HG02610 (cell line): ENCODE measurements around the gene GNAQ.
"Not testable (repeated sequence)": the region's sequence is repeated elsewhere in the genome, so short reads cannot be mapped to it uniquely, and the experiment has no call there.

ENCODE experiments used
- ATAC-seq: cut with Tn5 transposase; IDR thresholded peaks from one replicate; pipeline ENCODE4 v1.9.1; 2021; ENCODE audit warnings: mild to moderate bottlenecking, moderate library complexity; ENCODE audit not compliant: unreplicated experiment

The GNAQ gene

GRCh38 chr9:78031444-78031892, at the start of gene GNAQ:
TSS of gene GNAQ (minus strand) at chr9:78031811. CDS start at chr9:78031235, 576 bp downstream.
- ATAC-seq: no peak

GRCh38 chr9:78074385-78075291, 43.0 kb upstream of the GNAQ start:
- no peak for ATAC-seq

GRCh38 chr9:78073722-78074121, 42.1 kb upstream of the GNAQ start:
- ATAC-seq: no peak

DNA sequence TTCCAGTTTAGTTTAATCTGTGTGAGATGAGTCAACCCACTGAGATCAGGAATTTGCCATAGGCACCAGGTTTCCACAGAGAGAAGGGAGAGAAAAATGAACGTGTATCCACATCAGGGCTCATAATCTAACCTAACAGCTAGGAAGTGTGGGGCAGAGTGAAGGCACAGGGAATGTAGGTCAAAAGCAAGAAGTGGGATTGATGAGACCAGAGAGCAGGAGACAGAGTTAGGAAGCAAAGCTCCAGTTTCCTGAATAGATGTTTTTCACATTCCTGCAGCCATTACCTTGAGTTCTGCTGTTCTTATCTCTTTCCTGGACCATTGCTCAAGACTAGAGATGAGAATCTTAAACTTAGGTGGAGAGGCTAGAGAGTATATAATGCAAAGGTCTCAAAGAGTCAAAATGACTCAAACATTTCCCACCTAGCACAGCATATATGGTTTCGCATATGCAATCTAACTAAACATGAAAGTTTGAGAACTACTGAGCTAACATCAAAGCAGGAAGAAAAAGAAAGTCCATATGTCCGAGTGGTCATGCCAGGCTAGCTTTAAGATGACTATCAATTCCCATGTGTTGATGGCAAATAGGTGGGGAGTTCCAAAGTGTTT, 41.1 kb upstream of the GNAQ start:
- no peak for ATAC-seq

DNA sequence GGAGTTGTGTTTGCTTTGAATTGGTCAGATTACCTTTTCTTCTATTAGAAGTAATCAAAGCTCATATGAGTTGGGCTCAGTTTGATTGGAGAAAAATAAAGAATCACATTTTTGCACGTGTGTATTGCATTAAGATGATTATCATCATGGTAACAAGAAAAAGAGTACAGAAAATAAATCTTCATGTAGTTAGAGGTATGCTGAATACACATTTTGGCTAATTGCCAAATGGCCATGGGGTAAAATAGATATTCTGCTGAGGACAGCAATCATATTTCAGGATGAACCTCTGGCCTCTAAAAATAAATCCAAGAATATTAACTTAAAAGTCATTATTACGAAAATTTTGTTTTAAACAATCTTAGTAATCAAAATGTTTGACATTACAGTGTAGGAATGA, 38.9 kb upstream of the GNAQ start:
- no peak for ATAC-seq

DNA sequence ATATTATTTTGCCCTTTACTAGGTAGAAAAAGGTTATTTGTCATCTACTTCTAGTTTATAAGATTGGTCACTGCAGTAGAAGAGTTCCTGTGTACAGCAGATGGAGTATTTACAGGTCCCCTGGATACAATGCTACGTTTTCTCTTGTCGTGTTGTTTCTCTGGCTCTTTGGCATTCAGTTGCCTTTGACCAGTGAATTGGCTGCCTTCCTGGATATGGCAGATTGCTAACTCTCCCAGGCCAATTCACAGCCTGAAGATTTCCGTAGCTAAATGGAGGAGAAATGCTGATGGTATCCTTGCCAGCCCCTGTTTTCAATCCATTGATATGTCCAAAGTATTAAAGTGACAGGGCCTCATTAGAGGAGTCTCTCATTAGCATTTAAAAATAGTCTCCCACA, 32.5 kb upstream of the GNAQ start:
- ATAC-seq: no peak

- no peak for ATAC-seq
Measured at GRCh38 chr9:78062710-78063109, 31.1 kb upstream of the GNAQ start.

DNA sequence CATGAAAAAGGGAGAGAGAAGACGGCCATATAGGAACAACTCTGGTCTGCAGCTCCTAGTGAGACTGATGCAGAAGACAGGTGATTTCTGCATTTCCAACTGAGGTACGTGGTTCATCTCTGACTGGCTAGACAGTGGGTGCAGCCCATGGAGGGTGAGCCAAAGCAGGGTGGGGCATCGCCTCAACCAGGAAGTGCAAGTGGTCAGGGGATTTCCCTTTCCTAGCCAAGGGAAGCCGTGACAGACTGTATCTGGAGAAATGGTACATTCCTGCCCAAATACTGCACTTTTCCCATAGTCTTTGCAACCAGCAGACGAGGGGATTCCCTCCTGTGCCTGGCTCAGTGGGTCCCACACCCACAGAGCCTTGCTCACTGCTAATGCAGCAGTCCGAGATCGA, 22.6 kb upstream of the GNAQ start:
- not testable (repeated sequence) for ATAC-seq

GRCh38 chr9:78053627-78054026, 22.0 kb upstream of the GNAQ start:
- no peak for ATAC-seq

DNA sequence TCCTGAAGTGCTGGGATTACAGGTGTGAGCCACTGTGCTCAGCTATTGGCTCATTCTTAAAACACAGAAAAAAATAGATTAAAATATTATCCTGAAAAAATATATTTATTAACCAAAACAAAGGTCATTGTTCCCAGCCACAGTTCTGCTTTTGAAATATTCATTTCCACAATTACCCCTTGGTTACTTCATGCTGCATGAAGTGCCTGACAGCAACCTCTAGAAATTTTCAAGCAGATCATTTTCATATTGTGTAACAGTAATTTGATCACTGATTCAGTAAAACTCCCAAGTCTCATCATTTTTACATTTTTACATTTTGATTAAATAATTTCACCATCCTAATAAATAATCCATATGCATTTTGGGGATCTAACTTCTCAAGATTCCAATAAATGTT, 18.8 kb upstream of the GNAQ start:
- ATAC-seq: no peak

DNA sequence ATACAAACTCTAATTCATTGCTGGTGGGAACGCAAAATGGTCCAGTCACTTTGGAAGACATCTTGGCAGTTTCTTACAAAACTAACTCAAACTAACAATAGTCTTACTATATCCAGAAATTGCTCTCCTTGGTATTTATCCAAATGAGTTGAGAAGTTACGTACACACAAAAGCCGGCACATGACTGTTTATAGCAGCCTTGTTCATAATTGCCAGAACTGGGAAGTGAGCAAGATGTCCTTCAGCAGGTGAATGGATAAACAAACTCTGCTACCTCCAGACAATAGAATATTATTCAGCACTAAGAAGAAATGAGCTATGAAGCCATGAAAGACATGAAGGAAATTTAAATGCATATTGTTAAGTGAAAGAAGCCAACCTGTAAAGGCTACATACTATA, 17.9 kb upstream of the GNAQ start:
- no peak for ATAC-seq

DNA sequence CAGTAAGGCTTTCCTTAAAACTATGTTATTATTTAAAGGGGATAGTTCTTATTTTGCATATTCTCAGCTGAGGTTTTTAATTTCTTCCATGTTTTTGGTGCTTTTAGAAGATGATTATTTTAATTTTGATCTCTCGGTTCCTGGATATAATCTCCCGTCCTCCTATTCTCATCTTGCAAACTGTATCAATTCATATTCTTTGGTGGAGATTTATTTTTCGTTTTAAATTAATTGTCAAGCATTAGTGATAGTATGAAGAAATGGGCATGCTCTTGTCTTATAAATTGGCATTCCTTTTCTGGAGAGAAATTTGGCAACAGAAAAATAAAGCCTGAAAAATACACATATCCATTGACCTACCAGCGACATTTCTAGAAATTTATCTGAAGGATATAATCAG, 15.5 kb upstream of the GNAQ start:
- no peak for ATAC-seq

DNA sequence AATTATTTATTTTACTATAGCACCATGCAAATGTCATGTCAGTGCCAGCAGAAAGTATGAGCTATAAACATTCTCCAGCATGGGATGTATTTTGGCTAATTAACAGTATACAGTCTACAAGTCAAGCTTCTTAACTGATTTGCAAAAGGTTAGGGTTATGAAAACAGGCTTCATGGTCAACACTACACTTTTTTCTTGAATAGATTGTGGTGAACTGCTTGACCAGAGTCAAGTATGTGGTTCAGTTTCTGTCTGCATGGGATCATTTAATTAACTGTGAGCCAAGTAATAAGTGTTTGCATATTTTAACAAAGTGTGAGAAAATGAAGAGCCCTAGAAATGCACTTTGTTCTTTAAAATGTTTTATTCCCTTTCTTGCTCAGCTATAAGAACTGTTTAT, 14.5 kb upstream of the GNAQ start:
- ATAC-seq: no peak

DNA sequence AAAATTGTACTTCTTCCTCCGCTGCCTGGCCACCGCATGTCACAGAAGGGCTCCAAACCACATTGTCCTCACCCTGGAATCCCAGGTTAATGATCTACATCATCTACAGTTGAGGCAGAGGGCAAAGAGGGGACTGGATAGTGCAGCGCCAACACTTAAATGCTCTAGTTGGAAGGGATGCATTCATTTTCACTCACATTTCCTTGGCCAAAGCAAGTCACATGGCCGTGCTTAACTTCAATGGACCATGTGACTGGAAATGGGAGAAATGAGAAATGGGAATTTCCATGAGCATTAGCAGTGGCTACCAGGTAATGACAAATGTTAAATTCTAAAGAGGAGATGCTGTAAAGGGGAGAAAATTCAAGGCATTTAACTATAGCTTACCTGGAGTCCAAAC, 13.3 kb upstream of the GNAQ start:
- ATAC-seq: no peak

DNA sequence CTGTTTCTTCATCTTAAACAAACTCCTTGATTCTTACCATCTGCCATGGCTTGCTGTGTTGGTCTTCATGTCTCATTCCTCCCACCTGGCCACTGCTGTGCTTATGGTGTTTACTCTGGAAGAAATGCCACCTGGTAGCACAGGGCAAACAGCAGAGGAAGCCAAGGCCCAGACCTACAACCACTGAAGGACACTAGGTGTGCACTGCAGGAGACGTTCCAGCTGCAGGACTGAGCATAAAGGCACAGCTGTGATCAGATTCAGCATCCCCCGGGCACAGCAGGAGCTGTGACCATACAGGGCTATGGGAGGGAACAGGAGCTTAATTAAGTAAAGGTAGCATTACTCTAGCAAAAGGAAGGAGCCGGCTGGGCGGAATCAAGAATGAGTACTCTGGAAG, 12.6 kb upstream of the GNAQ start:
- ATAC-seq: no peak

DNA sequence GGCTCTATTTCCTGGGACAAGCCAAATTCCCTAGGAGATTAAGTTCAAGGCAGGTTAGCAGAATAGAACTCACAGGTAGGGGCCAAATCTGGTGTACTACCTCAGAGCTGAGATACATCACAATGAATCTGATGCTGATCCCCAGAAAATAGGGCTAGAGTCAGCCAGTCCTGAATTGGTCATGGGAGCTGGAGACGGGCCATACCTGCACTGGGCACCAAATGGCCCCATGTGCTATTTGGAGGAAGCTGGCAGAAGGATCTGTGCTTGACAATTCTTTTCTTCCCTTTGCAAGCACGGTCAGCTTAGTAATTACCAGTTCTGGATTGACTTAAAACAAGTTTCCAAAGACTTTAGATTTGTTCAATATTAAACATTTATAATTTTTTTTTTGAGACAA, 10.4 kb upstream of the GNAQ start:
- no peak for ATAC-seq

GRCh38 chr9:78040726-78041125, 9.1 kb upstream of the GNAQ start:
- no peak for ATAC-seq

DNA sequence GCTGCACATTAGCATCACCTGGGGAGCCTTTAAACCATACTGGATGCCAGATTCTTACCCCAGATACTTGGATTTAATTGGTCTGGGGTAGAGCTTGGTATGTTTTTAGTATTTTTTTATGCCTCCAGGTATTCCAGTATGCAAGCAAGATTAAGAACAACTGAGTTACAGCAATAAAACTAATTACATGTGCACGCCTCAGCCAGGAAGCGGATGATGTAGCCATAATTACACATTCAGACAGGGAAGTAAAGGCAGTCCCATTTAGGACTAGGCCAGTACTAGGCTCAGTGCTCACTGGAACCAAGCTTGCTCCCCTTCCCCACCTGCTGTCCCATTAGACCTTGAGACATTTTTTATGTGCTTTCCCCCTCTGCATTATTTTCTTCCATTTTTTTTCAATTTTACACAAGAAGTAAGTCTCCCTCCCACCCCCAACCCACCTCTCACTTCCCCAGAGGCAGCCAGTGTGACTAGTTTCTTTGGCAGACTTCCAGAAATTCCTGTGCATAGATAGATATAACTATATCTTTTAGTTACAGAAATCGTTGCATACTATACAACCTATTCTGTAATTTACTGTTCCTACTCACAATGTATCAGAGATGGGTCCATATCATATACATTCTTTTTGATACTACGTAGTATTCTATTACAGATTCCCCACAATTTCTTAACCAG, 7.1 kb upstream of the GNAQ start:
- ATAC-seq: no peak

DNA sequence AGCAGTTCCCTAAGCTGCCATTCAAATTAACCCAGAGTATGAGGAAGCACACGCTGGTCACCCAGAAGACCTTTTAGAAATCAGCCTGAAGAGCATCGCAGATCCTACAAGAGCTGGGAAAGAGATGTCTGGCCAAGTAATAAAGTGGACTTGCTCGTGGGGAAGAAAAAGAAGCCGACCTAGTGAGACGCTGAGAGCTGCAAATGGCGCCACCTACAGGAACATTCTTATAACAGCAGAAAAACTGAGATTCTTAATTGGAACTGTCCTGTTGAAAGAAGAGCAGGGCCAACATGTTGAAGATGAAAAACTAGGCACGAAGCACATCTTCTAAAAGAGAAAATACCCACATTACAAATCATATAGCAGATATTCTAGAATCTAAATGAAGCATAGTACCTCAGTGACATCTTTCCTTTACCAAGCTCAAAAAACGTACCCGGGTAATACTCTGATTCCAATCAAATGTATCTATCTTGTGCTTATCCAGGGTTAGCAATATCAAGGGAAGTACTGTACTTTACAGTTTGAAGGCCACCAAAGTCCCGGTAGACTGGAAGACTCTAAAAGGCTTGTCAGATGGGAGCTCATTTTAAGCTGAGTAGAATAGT, 3.9 kb upstream of the GNAQ start:
- ATAC-seq: no peak

DNA sequence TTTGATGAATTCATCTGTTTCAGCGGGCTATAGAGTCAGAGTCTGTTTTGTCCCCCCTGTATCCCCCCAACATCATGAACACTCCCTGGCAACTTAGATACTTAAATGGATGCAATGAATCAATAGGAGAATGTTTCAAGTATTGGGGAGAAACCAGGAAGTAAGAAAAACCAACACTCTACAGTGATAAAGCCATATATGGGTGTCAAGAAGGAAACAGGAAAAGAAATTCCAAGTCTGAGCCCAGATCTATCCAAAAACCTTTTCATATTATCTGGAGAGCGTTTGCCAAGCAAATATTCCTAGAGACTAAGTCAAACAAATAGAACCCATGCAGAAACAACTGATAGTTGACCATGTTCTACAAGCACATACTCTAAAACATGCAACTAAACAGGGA, 2.3 kb upstream of the GNAQ start:
- ATAC-seq: no peak

DNA sequence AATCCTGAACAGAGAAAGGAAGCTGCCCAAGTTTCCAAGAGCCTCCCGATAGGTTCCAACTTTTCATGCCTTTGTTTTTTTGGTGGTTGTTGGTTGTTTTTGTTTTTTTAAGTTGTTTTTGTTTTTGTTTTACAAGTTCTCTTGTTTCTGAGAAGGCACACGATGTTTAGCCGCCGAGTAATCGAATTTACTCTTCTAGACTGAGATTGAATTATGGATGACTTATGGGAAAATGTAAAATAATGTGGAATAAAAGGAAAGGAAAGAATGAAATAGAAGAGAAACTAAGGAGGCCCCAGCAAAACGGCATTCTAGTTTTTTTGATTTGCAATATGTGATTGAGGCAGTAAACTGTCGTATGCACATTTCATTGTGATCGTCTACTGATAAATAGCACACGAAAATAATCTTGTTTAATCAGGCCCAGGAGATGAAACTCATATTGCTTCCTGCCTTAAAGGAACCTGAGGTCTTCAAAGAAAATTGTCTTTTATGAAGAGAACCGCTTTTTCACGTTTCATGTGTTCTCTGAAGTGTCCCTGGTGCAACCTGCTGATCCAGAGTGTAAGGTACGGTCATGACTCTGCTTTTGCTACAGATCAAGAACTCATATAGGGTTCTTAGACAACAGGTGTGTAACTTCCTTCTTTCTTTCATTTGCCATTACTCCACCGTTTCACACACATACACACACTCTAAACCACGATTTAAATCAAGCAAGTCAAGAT, 1.3 kb upstream of the GNAQ start:
- ATAC-seq: no peak
